Left ventricle myocardium inferior (tissue), 1 donor: ENCODE results near the gene TOX3. TPM values are rescaled to one million over a fixed set of nuclear protein-coding genes. Genes with fewer than 3 reads are reported as not detected.

Experiments
- DNase-seq: peaks from one replicate; pipeline ENCODE4 v3.0.0-alpha.2; 2020
- H3K27ac ChIP-seq: fragments of 200-600 bp; replicated peaks from 2 replicates; pipeline ENCODE4 v1.8.0; 2021
- H3K27me3 ChIP-seq: fragments of 200-600 bp; 2 replicates; pipeline ENCODE4 v1.8.0; 2021; ENCODE audit warnings: low read depth
- H3K36me3 ChIP-seq: fragments of 200-600 bp; 2 replicates; pipeline ENCODE4 v1.8.0; 2021
- H3K4me1 ChIP-seq: fragments of 200-600 bp; 2 replicates; pipeline ENCODE4 v1.8.0; 2021
- H3K4me3 ChIP-seq: fragments of 200-600 bp; 2 replicates; pipeline ENCODE4 v1.8.0; 2021; ENCODE audit warnings: mild to moderate bottlenecking, moderate library complexity
- H3K9me3 ChIP-seq: fragments of 200-600 bp; replicated peaks from 2 replicates; pipeline ENCODE4 v1.8.0; 2021
- CTCF ChIP-seq: fragments of 200-600 bp; IDR thresholded peaks from 2 replicates; pipeline ENCODE4 v1.8.0; 2021; ENCODE audit warnings: antibody characterized with exemption, mild to moderate bottlenecking, borderline replicate concordance
- intact Hi-C: fragments of 100-400 bp; cut with micrococcal nuclease; formaldehyde crosslinking; loops from one replicate; pipeline ENCODE4 v1.11.0; 2022
- long read RNA-seq: library from polyadenylated mRNA; unstranded; transcript quantifications from one replicate; pipeline ENCODE4 v2.0.0, GENCODE V29; 2021
- total RNA-seq: library from RNA; stranded (reverse); fragmentation: NEBNext Ultra II Directional; extraction: Animal tissue kit (Norgen Biotek cat#: 25700); gene quantifications from one replicate; pipeline ENCODE4 v1.2.1, GENCODE V29; 2021
- donor health status: DM: no; HTN: yes; CAD: no; lungs with severe emphysema.

Gene TOX3
- total RNA-seq = not detected
- long read RNA-seq = 0 reads

GRCh38 chr16:52547004-52547833 lies at the start of gene TOX3:
Gene TOX3, minus strand, starts transcription at chr16:52547143. Its CDS starts 420 bp downstream, at chr16:52546723.
- peaks cover 96% of the 10 kb centered on the region for H3K27me3 ChIP-seq
- DNase-seq = no peak
- intact Hi-C loops = no loop called here

GRCh38 chr16:52592778-52593177 lies 45.8 kb upstream of the TOX3 start:
- Histone ChIP-seq H3K9me3 (no peaks in the 10 kb centered on the region), H3K36me3 (no peaks in the 10 kb centered on the region), H3K4me1 (no peaks in the 10 kb centered on the region), H3K4me3 (no peak overlapping the region), H3K27me3 (peaks cover 4% of the 10 kb centered on the region), H3K27ac (no peak overlapping the region)
- intact Hi-C loops = no loop called here
- TF ChIP-seq CTCF = no peak
- no peak for DNase-seq

More at GRCh38 chr16:52547004-52547833, at the start of gene TOX3:
- Histone ChIP-seq H3K9me3 (no peaks in the 10 kb centered on the region), H3K4me1 (peaks cover 19% of the 10 kb centered on the region), H3K27ac (no peak within 1 kb of the TSS), H3K4me3 (peak within 1 kb of the TSS; percentile 58), H3K36me3 (no peaks in the 10 kb centered on the region)
- no peak for TF ChIP-seq CTCF

- no peak overlapping the region for H3K27ac ChIP-seq
- no peaks in the 10 kb centered on the region for H3K36me3 ChIP-seq
- no peak overlapping the region for H3K4me3 ChIP-seq
- no peaks in the 10 kb centered on the region for H3K9me3 ChIP-seq
- H3K4me1 ChIP-seq = no peaks in the 10 kb centered on the region
- peaks cover 4% of the 10 kb centered on the region for H3K27me3 ChIP-seq
- intact Hi-C loops = no loop called here
- DNase-seq = no peak
- TF ChIP-seq CTCF = no peak
These were observed 45.1 kb upstream of the TOX3 start for GRCh38 chr16:52591934-52592592.

GRCh38 chr16:52591471-52591870 lies 44.5 kb upstream of the TOX3 start:
- peaks cover 4% of the 10 kb centered on the region for H3K27me3 ChIP-seq
- no peaks in the 10 kb centered on the region for H3K4me1 ChIP-seq
- H3K27ac ChIP-seq = no peak overlapping the region
- TF ChIP-seq CTCF = no peak
- H3K36me3 ChIP-seq = no peaks in the 10 kb centered on the region
- intact Hi-C loops = no loop called here
- no peak overlapping the region for H3K4me3 ChIP-seq
- DNase-seq = no peak
- no peaks in the 10 kb centered on the region for H3K9me3 ChIP-seq

- H3K27ac ChIP-seq = no peak overlapping the region
- H3K4me1 ChIP-seq = no peaks in the 10 kb centered on the region
- H3K4me3 ChIP-seq = no peak overlapping the region
- DNase-seq = no peak
- no peaks in the 10 kb centered on the region for H3K36me3 ChIP-seq
- peaks cover 4% of the 10 kb centered on the region for H3K27me3 ChIP-seq
- H3K9me3 ChIP-seq = no peaks in the 10 kb centered on the region
- no peak for TF ChIP-seq CTCF
- intact Hi-C loops = no loop called here
These were observed 39.2 kb upstream of the TOX3 start for GRCh38 chr16:52586159-52586558.
